Astrocyte of the spinal cord (primary cell): ENCODE measurements around the gene LPP.
A peak's percentile ranks its signal among the peaks of the same experiment; 100 is the strongest.

ENCODE experiments used
- DNase-seq: peaks from one replicate; pipeline ENCODE4 v3.0.0; 2011; ENCODE audit warnings: low read depth, low spot score
- H3K4me3 ChIP-seq: 2 replicates; pipeline ENCODE4 v1.5.1; 2011; ENCODE audit warnings: low read depth, mild to moderate bottlenecking, low read length, moderate library complexity
- in situ Hi-C: cut with HindIII; loops from 2 replicates; pipeline ENCODE4 v1.10.0; 2017; ENCODE audit warnings: low sequenced_read_pairs
- TF ChIP-seq, protein P1 (sequence below): IDR thresholded peaks from 2 replicates; pipeline ENCODE4 v1.5.1; 2012; ENCODE audit warnings: low read depth, mild to moderate bottlenecking, low read length, inconsistent platforms

Gene LPP

GRCh38 chr3:188411750-188412149 lies 257.8 kb downstream of the LPP start:
- TF ChIP-seq, protein P1, sequence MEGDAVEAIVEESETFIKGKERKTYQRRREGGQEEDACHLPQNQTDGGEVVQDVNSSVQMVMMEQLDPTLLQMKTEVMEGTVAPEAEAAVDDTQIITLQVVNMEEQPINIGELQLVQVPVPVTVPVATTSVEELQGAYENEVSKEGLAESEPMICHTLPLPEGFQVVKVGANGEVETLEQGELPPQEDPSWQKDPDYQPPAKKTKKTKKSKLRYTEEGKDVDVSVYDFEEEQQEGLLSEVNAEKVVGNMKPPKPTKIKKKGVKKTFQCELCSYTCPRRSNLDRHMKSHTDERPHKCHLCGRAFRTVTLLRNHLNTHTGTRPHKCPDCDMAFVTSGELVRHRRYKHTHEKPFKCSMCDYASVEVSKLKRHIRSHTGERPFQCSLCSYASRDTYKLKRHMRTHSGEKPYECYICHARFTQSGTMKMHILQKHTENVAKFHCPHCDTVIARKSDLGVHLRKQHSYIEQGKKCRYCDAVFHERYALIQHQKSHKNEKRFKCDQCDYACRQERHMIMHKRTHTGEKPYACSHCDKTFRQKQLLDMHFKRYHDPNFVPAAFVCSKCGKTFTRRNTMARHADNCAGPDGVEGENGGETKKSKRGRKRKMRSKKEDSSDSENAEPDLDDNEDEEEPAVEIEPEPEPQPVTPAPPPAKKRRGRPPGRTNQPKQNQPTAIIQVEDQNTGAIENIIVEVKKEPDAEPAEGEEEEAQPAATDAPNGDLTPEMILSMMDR: no peak
- DNase-seq: no peak
- no peak overlapping the region for H3K4me3 ChIP-seq
- in situ Hi-C loops: no loop called here

DNA sequence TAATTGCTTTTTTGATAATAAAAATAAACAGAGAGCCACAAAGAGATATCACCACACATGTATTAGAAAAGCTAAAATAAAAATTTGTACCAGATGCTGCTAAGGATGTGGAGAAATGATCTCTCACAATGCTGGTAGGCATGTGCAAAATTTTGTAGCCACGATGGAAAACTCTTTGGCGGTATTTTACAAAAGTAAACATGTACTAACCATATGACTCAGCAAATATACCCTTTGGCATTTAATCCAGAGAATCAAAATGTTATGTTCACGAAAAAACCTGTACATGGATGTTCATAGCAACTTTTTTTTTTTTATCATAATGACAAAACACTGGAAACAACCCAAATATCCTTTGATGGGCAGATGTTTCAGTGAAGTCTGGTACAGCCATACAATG lies 261.2 kb downstream of the LPP start:
- TF ChIP-seq, protein P1: no peak
- in situ Hi-C loops: no loop called here
- DNase-seq: peak; percentile 36
- H3K4me3 ChIP-seq: no peak overlapping the region

GRCh38 chr3:188416041-188416440 lies 262.1 kb downstream of the LPP start:
- in situ Hi-C loops: no loop called here
- no peak overlapping the region for H3K4me3 ChIP-seq
- no peak for DNase-seq
- TF ChIP-seq, protein P1: no peak

GRCh38 chr3:188417271-188417696 lies 263.3 kb downstream of the LPP start:
- in situ Hi-C loops: no loop called here
- no peak overlapping the region for H3K4me3 ChIP-seq
- TF ChIP-seq, protein P1: no peak
- no peak for DNase-seq

- in situ Hi-C loops: no loop called here
- no peak for DNase-seq
- TF ChIP-seq, protein P1: no peak
- H3K4me3 ChIP-seq: no peak overlapping the region
Measured at GRCh38 chr3:188417766-188418165, 263.8 kb downstream of the LPP start.

GRCh38 chr3:188421151-188421821 lies 267.3 kb downstream of the LPP start:
- DNase-seq: peak; percentile 91
- in situ Hi-C loops: no loop called here
- H3K4me3 ChIP-seq: no peak overlapping the region

More at GRCh38 chr3:188421151-188421821, 267.3 kb downstream of the LPP start:
- TF ChIP-seq, protein P1: no peak
